PC-9 (cell line): Measurements from ENCODE around the gene PRR14. TPM values are rescaled to one million over a fixed set of nuclear protein-coding genes. Genes with fewer than 3 reads are reported as not detected.

Experiments
- BruUV-seq: library from RNA; stranded (reverse); fragments of 400-500 nt; replicated peaks from 2 replicates; lab custom pipeline; 2021; lab: Mats Ljungman, UMichigan
- CTCF ChIA-PET: fragments of 300-600 bp; sonication (Branson Sonifier 250); formaldehyde crosslinking; loops from one replicate; lab custom pipeline; 2022; ENCODE audit warnings: antibody characterized with exemption; lab: Charles Lee
- POLR2A ChIA-PET: fragments of 300-600 bp; sonication (Branson Sonifier 250); formaldehyde crosslinking; loops from one replicate; lab custom pipeline; 2022; ENCODE audit warnings: antibody characterized with exemption; ENCODE audit not compliant: unreplicated experiment; lab: Charles Lee
- DNase-seq, 2 experiments: peaks; one replicate each; pipeline versions ENCODE4 v3.0.0 to v3.0.0-alpha.2; 2015 to 2022; ENCODE audit warnings: mixed read lengths in 1 of 2
- H2AFZ ChIP-seq: fragments of 200-600 bp; sonication (generic); 2 replicates; pipeline ENCODE4 v1.8.1; 2017; ENCODE audit warnings: antibody characterized with exemption
- H3F3A ChIP-seq: fragments of 200-600 bp; sonication (generic); 2 replicates; pipeline ENCODE4 v1.8.1; 2017; ENCODE audit warnings: antibody characterized with exemption, mild to moderate bottlenecking, low read depth; ENCODE audit not compliant: insufficient read depth
- H3K27ac ChIP-seq: fragments of 200-600 bp; sonication (generic); 2 replicates; pipeline ENCODE4 v1.6.1; 2016; ENCODE audit warnings: mixed run types
- H3K27me3 ChIP-seq: fragments of 200-600 bp; sonication (generic); 2 replicates; pipeline ENCODE4 v1.6.1; 2016; ENCODE audit warnings: low read depth, mixed run types; ENCODE audit not compliant: insufficient read depth
- H3K36me3 ChIP-seq: fragments of 200-600 bp; sonication (generic); 2 replicates; pipeline ENCODE4 v1.6.1; 2016; ENCODE audit warnings: low read depth, mixed run types
- H3K4me1 ChIP-seq: fragments of 200-600 bp; sonication (generic); replicated peaks from 2 replicates; pipeline ENCODE4 v1.6.1; 2016; ENCODE audit warnings: mixed run types; ENCODE audit not compliant: insufficient read depth
- H3K4me2 ChIP-seq: fragments of 200-600 bp; sonication (generic); 2 replicates; pipeline ENCODE4 v1.6.1; 2017; ENCODE audit warnings: mixed run types
- H3K4me3 ChIP-seq: fragments of 200-600 bp; sonication (generic); 2 replicates; pipeline ENCODE4 v1.6.1; 2016; ENCODE audit warnings: mixed run types
- H3K79me2 ChIP-seq: fragments of 200-600 bp; sonication (generic); 2 replicates; pipeline ENCODE4 v1.6.1; 2017; ENCODE audit warnings: low read depth, mixed run types
- H3K9me2 ChIP-seq: fragments of 200-600 bp; sonication (generic); 2 replicates; pipeline ENCODE4 v1.8.1; 2017; ENCODE audit warnings: mild to moderate bottlenecking; ENCODE audit not compliant: insufficient read depth
- H3K9me3 ChIP-seq: fragments of 200-600 bp; sonication (generic); 2 replicates; pipeline ENCODE4 v1.8.1; 2016; ENCODE audit warnings: low read depth; ENCODE audit not compliant: insufficient read depth
- H4K20me1 ChIP-seq: fragments of 200-600 bp; sonication (generic); 2 replicates; pipeline ENCODE4 v1.8.1; 2017; ENCODE audit not compliant: insufficient read depth
- EZH2 ChIP-seq: fragments of 200-600 bp; sonication (generic); IDR thresholded peaks from 2 replicates; pipeline ENCODE4 v1.8.0; 2017; ENCODE audit warnings: antibody characterized with exemption, low read depth
- intact Hi-C: fragments of 100-400 bp; cut with micrococcal nuclease; formaldehyde crosslinking; loops from one replicate; pipeline ENCODE4 v1.10.0; 2022; ENCODE audit not compliant: unreplicated experiment
- total RNA-seq: library from RNA; stranded (reverse); gene quantifications from 2 replicates; pipeline ENCODE4 v1.2.3, GENCODE V29; 2021
- TF ChIP-seq, protein P1 (sequence below): fragments of 200-600 bp; sonication (generic); conservative IDR thresholded peaks from 2 replicates; pipeline ENCODE4 v1.6.1; 2017; ENCODE audit warnings: mixed run types, antibody characterized with exemption, mild to moderate bottlenecking, moderate library complexity

The PRR14 gene
- total RNA-seq, 1 experiment from 2014 or later, result 67.3 TPM

DNA sequence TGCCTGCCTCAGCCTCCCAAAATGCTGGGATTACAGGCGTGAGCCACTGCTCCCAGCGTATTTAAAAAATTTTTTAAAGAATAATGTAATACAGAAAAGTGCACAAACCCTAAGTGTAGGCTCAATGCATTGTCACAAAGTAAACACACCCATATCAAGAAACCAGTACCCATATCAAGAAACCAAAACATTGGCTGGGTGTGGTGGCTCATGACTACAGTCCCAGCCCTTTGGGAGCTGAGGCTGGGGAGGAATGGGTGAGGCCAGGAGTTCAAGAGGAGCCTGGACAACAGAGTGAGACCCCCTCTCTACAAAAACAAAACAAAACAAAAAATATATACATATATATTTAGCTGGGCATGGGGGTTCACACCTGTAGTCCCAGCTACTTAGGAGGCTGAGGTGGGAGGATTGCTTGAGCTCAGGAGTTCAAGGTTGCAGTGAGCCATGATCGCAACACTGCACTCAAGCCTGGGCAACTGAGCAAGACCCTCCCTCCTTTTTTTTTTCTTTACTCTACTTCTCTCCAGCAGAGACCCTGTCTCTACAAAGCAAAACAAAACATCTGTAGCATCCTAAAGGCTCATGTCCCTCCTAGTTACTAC lies 9.3 kb upstream of the PRR14 start:
- BruUV-seq, result no TSS peak

DNA sequence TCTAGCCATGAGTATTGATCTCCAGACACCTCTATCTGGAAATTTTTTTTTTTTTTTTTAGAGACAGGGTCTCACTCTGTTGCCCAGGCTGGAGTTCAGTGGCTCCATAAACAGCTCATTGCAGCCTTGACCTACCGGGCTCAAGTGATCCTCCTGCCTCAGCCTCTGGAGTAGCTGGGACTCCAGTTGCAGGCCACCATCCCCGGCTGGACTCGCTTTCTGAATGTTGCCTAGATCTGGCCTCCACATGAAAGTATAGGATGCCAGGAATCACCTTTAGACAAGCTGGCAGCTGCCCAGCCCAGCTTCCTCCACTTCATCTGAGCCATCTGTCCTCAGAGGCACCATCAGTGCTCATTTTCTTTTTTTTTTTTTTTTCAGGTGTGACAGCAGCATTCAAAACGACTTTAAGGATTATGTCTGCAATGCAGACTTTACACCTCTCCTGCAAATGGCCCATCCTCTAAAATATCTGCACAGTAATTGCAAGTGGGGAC lies 6.4 kb upstream of the PRR14 start:
- no peaks in the 10 kb centered on the region for H3K4me1 ChIP-seq
- POLR2A ChIA-PET, result interaction anchor here (0.7 kb wide), 1 partner anchor 37 kb away, joined by 16 read pairs; no protein-coding TSS in a partner anchor
- CTCF ChIA-PET, result interaction anchor here (0.5 to 0.7 kb wide), 5 partner anchors 43 to 502 kb away, joined by 3 to 9 read pairs (median 4); partner anchors contain the start of gene DCTPP1

More for the DNA sequence above, 9.3 kb upstream of the PRR14 start:
- Histone ChIP-seq H3K4me1 (no peaks in the 10 kb centered on the region), H4K20me1 (no peaks in the 10 kb centered on the region), H3K36me3 (no peaks in the 10 kb centered on the region), H3F3A (peaks cover 13% of the 10 kb centered on the region; the same call in 1 of the 2 replicates), H3K27ac (no peak overlapping the region), H2AFZ (no peak overlapping the region), H3K4me3 (no peak overlapping the region), H3K4me2 (no peak overlapping the region), H3K9me3 (no peaks in the 10 kb centered on the region), H3K27me3 (no peaks in the 10 kb centered on the region), H3K9me2 (no peaks in the 10 kb centered on the region), H3K79me2 (no peaks in the 10 kb centered on the region)
- TF ChIP-seq, protein P1, sequence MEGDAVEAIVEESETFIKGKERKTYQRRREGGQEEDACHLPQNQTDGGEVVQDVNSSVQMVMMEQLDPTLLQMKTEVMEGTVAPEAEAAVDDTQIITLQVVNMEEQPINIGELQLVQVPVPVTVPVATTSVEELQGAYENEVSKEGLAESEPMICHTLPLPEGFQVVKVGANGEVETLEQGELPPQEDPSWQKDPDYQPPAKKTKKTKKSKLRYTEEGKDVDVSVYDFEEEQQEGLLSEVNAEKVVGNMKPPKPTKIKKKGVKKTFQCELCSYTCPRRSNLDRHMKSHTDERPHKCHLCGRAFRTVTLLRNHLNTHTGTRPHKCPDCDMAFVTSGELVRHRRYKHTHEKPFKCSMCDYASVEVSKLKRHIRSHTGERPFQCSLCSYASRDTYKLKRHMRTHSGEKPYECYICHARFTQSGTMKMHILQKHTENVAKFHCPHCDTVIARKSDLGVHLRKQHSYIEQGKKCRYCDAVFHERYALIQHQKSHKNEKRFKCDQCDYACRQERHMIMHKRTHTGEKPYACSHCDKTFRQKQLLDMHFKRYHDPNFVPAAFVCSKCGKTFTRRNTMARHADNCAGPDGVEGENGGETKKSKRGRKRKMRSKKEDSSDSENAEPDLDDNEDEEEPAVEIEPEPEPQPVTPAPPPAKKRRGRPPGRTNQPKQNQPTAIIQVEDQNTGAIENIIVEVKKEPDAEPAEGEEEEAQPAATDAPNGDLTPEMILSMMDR, result no peak
- TF ChIP-seq EZH2, result no peak
- intact Hi-C loops, result no loop called here
- POLR2A ChIA-PET, result interaction anchor here (0.8 kb wide), 1 partner anchor 154 kb away, joined by 11 read pairs; no protein-coding TSS in a partner anchor
- DNase-seq, result no peak
- CTCF ChIA-PET, result no interaction called here

DNA sequence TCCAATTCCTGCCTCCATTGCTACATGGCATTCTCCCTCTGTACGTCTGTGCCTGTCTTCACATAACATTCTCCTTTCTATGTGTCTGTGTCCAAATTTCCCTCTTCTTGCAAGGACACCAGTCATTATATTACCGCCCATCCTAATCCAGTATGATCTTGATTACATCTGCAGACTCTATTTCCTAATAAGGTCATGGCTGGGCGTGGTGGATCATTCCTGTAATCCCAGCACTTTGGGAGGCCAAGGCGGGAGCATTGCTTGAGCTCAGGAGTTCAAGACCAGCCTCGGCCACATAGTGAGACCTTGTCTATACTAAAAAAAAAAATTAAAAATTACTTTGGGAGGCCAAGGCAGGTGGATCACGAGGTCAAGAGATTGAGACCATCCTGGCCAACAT lies 5.0 kb upstream of the PRR14 start:
- Histone ChIP-seq H3K9me3 (no peaks in the 10 kb centered on the region), H3K9me2 (no peaks in the 10 kb centered on the region), H3K36me3 (no peaks in the 10 kb centered on the region), H2AFZ (no peak overlapping the region), H3K4me3 (no peak overlapping the region), H3F3A (no peaks in the 10 kb centered on the region; the same call in 1 of the 2 replicates), H3K79me2 (no peaks in the 10 kb centered on the region), H3K4me1 (no peaks in the 10 kb centered on the region; the same call in 1 of the 2 replicates), H3K27me3 (no peaks in the 10 kb centered on the region), H4K20me1 (no peaks in the 10 kb centered on the region), H3K27ac (no peak overlapping the region), H3K4me2 (no peak overlapping the region)
- no peak for DNase-seq
- TF ChIP-seq, protein P1, result no peak
- ChIA-PET POLR2A (interaction anchor here (0.8 kb wide), 1 partner anchor 251 kb away, joined by 10 read pairs; no protein-coding TSS in a partner anchor), CTCF (no interaction called here)
- intact Hi-C loops, result no loop called here
- no TSS peak for BruUV-seq

More for the DNA sequence above, 6.4 kb upstream of the PRR14 start:
- H3F3A ChIP-seq, result no peaks in the 10 kb centered on the region; the same call in 1 of the 2 replicates
- H4K20me1 ChIP-seq, result no peaks in the 10 kb centered on the region
- no peak overlapping the region for H3K4me3 ChIP-seq
- BruUV-seq, result no TSS peak
- H2AFZ ChIP-seq, result no peak overlapping the region
- H3K79me2 ChIP-seq, result no peaks in the 10 kb centered on the region
- no peaks in the 10 kb centered on the region for H3K9me2 ChIP-seq
- H3K4me2 ChIP-seq, result no peak overlapping the region
- no peaks in the 10 kb centered on the region for H3K27me3 ChIP-seq
- TF ChIP-seq, protein P1, result no peak
- H3K9me3 ChIP-seq, result no peaks in the 10 kb centered on the region
- intact Hi-C loops, result no loop called here
- H3K27ac ChIP-seq, result no peak overlapping the region
- no peak for DNase-seq
- no peaks in the 10 kb centered on the region for H3K36me3 ChIP-seq
